Calu3 (cell line): ENCODE data around the gene MED23. TPM values are rescaled to one million over a fixed set of nuclear protein-coding genes. Genes with fewer than 3 reads are reported as not detected.
A peak's percentile ranks its signal among the peaks of the same experiment; 100 is the strongest.

Source experiments
- Bru-seq: library from RNA; stranded (reverse); fragments of 400-500 nt; gene quantifications from one replicate; lab custom pipeline; 2021; lab: Mats Ljungman, UMichigan
- BruChase-seq, 2 experiments: library from RNA; stranded (reverse); fragments of 400-500 nt; gene quantifications; one replicate each; lab custom pipeline; 2021; lab: Mats Ljungman, UMichigan
- BruUV-seq: library from RNA; stranded (reverse); fragments of 400-500 nt; replicated peaks from 2 replicates; lab custom pipeline; 2021; lab: Mats Ljungman, UMichigan
- CTCF ChIA-PET: fragments of 300-600 bp; sonication (Branson Sonifier 250); formaldehyde crosslinking; loops from one replicate; lab custom pipeline; 2022; ENCODE audit warnings: antibody characterized with exemption; lab: Charles Lee
- DNase-seq: peaks from one replicate; pipeline ENCODE4 v3.0.0; 2022
- H3K27ac Mint-ChIP-seq: one replicate; pipeline ENCODE4 v1.8.0; 2022; ENCODE audit warnings: mixed read lengths; ENCODE audit not compliant: unreplicated experiment
- H3K27me3 Mint-ChIP-seq: one replicate; pipeline ENCODE4 v1.8.0; 2022; ENCODE audit warnings: mixed read lengths; ENCODE audit not compliant: unreplicated experiment
- H3K36me3 Mint-ChIP-seq: one replicate; pipeline ENCODE4 v1.8.0; 2022; ENCODE audit warnings: mild to moderate bottlenecking, moderate library complexity, mixed read lengths; ENCODE audit not compliant: insufficient read depth, unreplicated experiment
- H3K4me1 Mint-ChIP-seq: one replicate; pipeline ENCODE4 v1.8.0; 2022; ENCODE audit warnings: mild to moderate bottlenecking, low read depth, mixed read lengths; ENCODE audit not compliant: unreplicated experiment
- H3K4me3 Mint-ChIP-seq: one replicate; pipeline ENCODE4 v1.8.0; 2022; ENCODE audit warnings: mild to moderate bottlenecking, low read depth, moderate library complexity, mixed read lengths; ENCODE audit not compliant: unreplicated experiment
- H3K9me3 Mint-ChIP-seq: one replicate; pipeline ENCODE4 v1.8.0; 2022; ENCODE audit warnings: low read depth, mixed read lengths; ENCODE audit not compliant: unreplicated experiment
- CTCF ChIP-seq: fragments of 200-600 bp; IDR thresholded peaks from one replicate; pipeline ENCODE4 v1.8.0; 2022; ENCODE audit warnings: antibody characterized with exemption; ENCODE audit not compliant: unreplicated experiment
- intact Hi-C: fragments of 100-400 bp; cut with micrococcal nuclease; formaldehyde crosslinking; loops from one replicate; pipeline ENCODE4 v1.10.0; 2022; ENCODE audit not compliant: unreplicated experiment
- long read RNA-seq: library from polyadenylated mRNA; stranded (forward); transcript quantifications from one replicate; pipeline ENCODE4 v2.0.0, GENCODE V29; 2022
- total RNA-seq: library from RNA; stranded (reverse); gene quantifications from 2 replicates; pipeline ENCODE4 v1.2.3, GENCODE V29; 2022

Gene MED23, protein sequence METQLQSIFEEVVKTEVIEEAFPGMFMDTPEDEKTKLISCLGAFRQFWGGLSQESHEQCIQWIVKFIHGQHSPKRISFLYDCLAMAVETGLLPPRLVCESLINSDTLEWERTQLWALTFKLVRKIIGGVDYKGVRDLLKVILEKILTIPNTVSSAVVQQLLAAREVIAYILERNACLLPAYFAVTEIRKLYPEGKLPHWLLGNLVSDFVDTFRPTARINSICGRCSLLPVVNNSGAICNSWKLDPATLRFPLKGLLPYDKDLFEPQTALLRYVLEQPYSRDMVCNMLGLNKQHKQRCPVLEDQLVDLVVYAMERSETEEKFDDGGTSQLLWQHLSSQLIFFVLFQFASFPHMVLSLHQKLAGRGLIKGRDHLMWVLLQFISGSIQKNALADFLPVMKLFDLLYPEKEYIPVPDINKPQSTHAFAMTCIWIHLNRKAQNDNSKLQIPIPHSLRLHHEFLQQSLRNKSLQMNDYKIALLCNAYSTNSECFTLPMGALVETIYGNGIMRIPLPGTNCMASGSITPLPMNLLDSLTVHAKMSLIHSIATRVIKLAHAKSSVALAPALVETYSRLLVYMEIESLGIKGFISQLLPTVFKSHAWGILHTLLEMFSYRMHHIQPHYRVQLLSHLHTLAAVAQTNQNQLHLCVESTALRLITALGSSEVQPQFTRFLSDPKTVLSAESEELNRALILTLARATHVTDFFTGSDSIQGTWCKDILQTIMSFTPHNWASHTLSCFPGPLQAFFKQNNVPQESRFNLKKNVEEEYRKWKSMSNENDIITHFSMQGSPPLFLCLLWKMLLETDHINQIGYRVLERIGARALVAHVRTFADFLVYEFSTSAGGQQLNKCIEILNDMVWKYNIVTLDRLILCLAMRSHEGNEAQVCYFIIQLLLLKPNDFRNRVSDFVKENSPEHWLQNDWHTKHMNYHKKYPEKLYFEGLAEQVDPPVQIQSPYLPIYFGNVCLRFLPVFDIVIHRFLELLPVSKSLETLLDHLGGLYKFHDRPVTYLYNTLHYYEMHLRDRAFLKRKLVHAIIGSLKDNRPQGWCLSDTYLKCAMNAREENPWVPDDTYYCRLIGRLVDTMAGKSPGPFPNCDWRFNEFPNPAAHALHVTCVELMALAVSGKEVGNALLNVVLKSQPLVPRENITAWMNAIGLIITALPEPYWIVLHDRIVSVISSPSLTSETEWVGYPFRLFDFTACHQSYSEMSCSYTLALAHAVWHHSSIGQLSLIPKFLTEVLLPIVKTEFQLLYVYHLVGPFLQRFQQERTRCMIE (N-terminal part only)
- total RNA-seq (31.0 and 31.9 TPM in 2 replicates), Bru-seq, nascent RNA (percentile 84 among the genes with signal in this experiment), BruChase-seq, experiment 1, labeled RNA remaining after a 6-hour chase (percentile 77 among the genes with signal in this experiment), BruChase-seq, experiment 2, labeled RNA remaining after a 2-hour chase (percentile 86 among the genes with signal in this experiment)
- long read RNA-seq, full-length matches to known transcripts = 14 of 28 reads
- long read RNA-seq, partial matches to known transcripts = 9 of 28 reads
- long read RNA-seq, other reads (novel, unspliced or antisense) = 5 of 28 reads

- TF ChIP-seq CTCF = peak; percentile 97
- Mint-ChIP-seq H3K27ac (peak within 1 kb of the TSS; percentile 89), H3K36me3 (peaks cover 33% of the 10 kb centered on the region), H3K27me3 (peaks cover 14% of the 10 kb centered on the region), H3K4me3 (peak within 1 kb of the TSS; percentile 93), H3K9me3 (no peaks in the 10 kb centered on the region), H3K4me1 (peaks cover 9% of the 10 kb centered on the region)
- no TSS peak for BruUV-seq
- intact Hi-C loops = no loop called here
- DNase-seq = peak; percentile 99
- CTCF ChIA-PET = interaction anchor here (0.5 to 1.5 kb wide), 14 partner anchors 9 to 750 kb away, joined by 3 to 7 read pairs (median 4); partner anchors contain the start of gene ENPP3
These were observed at the start of gene MED23 for GRCh38 chr6:131627724-131628682. MED23 (minus strand) TSS chr6:131628242; CDS start chr6:131628049, 193 bp downstream.

DNA sequence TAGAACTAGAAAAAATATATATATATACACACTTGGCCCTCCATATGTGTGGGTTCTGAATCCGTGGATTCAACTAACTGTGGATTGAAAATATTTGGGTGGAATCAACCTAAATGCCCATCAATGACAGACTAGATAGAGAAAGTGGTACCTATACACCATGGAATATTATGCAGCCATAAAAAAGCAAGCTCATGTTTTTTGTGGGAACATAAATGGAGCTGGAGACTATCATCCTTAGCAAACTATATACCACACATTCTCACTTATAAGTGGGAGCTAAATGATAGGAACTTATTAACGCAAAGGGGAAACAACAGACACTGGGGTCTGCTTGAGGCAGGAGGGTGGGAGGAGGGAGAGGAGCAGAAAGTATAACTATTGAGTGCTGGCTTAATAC lies 45.1 kb upstream of the MED23 start:
- no peak overlapping the region for H3K27ac Mint-ChIP-seq
- CTCF ChIA-PET = interaction anchor here (0.6 kb wide), 1 partner anchor 261 kb away, joined by 3 read pairs; no protein-coding TSS in a partner anchor
- intact Hi-C loops = no loop called here
- H3K36me3 Mint-ChIP-seq = no peaks in the 10 kb centered on the region
- TF ChIP-seq CTCF = no peak
- no peak for DNase-seq
- no peaks in the 10 kb centered on the region for H3K4me1 Mint-ChIP-seq
- H3K4me3 Mint-ChIP-seq = no peak overlapping the region
- H3K27me3 Mint-ChIP-seq = no peaks in the 10 kb centered on the region
- no TSS peak for BruUV-seq
- H3K9me3 Mint-ChIP-seq = no peaks in the 10 kb centered on the region

DNA sequence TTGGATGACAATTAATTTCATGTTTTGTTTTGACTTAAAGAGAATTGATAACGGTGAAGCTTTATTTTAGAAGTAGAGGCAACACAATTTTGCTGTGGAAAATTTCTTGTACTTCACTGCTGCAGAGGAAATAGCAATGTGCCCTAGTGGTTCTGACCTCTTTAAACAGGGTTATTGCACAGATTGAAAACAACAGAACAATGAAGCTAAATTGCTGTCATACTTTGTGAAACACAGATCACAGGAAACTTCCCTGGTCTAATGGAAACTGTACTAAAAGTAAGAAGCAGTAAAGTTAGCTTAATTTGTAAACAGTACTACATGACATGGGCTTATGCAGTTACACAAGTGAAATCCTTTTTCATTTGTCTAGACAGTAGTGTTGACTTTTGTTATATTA lies 41.8 kb upstream of the MED23 start:
- Mint-ChIP-seq H3K27me3 (no peaks in the 10 kb centered on the region), H3K27ac (no peak overlapping the region), H3K4me3 (no peak overlapping the region), H3K4me1 (no peaks in the 10 kb centered on the region), H3K36me3 (no peaks in the 10 kb centered on the region), H3K9me3 (no peaks in the 10 kb centered on the region)
- no peak for DNase-seq
- no TSS peak for BruUV-seq
- CTCF ChIA-PET = no interaction called here
- intact Hi-C loops = no loop called here
- TF ChIP-seq CTCF = no peak
